ENCODE measurements around the gene ASZ1. TPM values are rescaled to one million over a fixed set of nuclear protein-coding genes. Genes with fewer than 3 reads are reported as not detected.

ASZ1 gene
- total and polyA plus RNA-seq, 4 donors, result not detected

GRCh38 chr7:117411539-117411938 lies 15.8 kb downstream of the ASZ1 start:
- no peaks in the 10 kb centered on the region for H3K27me3 ChIP-seq (ENCODE audit: control insufficient read depth in 1 of 2, insufficient read depth in 2 of 2, low read length in 1 of 2)

GRCh38 chr7:117408831-117409230 lies 18.5 kb downstream of the ASZ1 start:
- H3K9me3 ChIP-seq (ENCODE audit: control insufficient read depth, low read length), result peaks cover 2% of the 10 kb centered on the region
- no peaks in the 10 kb centered on the region for H3K27me3 ChIP-seq (ENCODE audit: control insufficient read depth in 1 of 2, insufficient read depth in 2 of 2, low read length in 1 of 2)
- WGBS, 2 donors, result 93 to 95% methylated on average over 1 of the region's 1 CpG
- ATAC-seq (ENCODE audit: low FRiP score) (no peak), DNase-seq (no peak)
- no peak overlapping the region for H3K27ac ChIP-seq (ENCODE audit: low read depth in 1 of 2, low read length in 2 of 2)
- intact Hi-C loops (cut with DNase I), result no loop called here
- no peaks in the 10 kb centered on the region for H3K36me3 ChIP-seq (ENCODE audit: control insufficient read depth in 1 of 2, insufficient read depth in 2 of 2, low read length in 1 of 2)
- H3K4me1 ChIP-seq (ENCODE audit: control insufficient read depth in 1 of 2, insufficient read depth in 2 of 2, low read length in 2 of 2), result no peaks in the 10 kb centered on the region
- no peak overlapping the region for H3K4me3 ChIP-seq (ENCODE audit: low read length in 2 of 2)

More at GRCh38 chr7:117411539-117411938, 15.8 kb downstream of the ASZ1 start:
- intact Hi-C loops (cut with DNase I), result no loop called here
- Histone ChIP-seq H3K9me3 (ENCODE audit: control insufficient read depth, low read length) (no peaks in the 10 kb centered on the region), H3K36me3 (ENCODE audit: control insufficient read depth in 1 of 2, insufficient read depth in 2 of 2, low read length in 1 of 2) (no peaks in the 10 kb centered on the region), H3K27ac (ENCODE audit: low read depth in 1 of 2, low read length in 2 of 2) (no peak overlapping the region), H3K4me1 (ENCODE audit: control insufficient read depth in 1 of 2, insufficient read depth in 2 of 2, low read length in 2 of 2) (no peaks in the 10 kb centered on the region), H3K4me3 (ENCODE audit: low read length in 2 of 2) (no peak overlapping the region)
- DNase-seq (no peak), ATAC-seq (ENCODE audit: low FRiP score) (no peak)
- WGBS, 2 donors, result 88 to 89% methylated on average over 3 of the region's 3 CpGs

- no peak overlapping the region for H3K27ac ChIP-seq (ENCODE audit: low read depth in 1 of 2, low read length in 2 of 2)
- intact Hi-C loops (cut with DNase I), result no loop called here
- H3K36me3 ChIP-seq (ENCODE audit: control insufficient read depth in 1 of 2, insufficient read depth in 2 of 2, low read length in 1 of 2), result no peaks in the 10 kb centered on the region
- H3K4me1 ChIP-seq (ENCODE audit: control insufficient read depth in 1 of 2, insufficient read depth in 2 of 2, low read length in 2 of 2), result no peaks in the 10 kb centered on the region
- peaks cover 2% of the 10 kb centered on the region for H3K9me3 ChIP-seq (ENCODE audit: control insufficient read depth, low read length)
- 88 to 91% methylated on average over 3 of the region's 3 CpGs for WGBS, 2 donors
- ATAC-seq (ENCODE audit: low FRiP score) (no peak), DNase-seq (no peak)
- no peak overlapping the region for H3K4me3 ChIP-seq (ENCODE audit: low read length in 2 of 2)
- no peaks in the 10 kb centered on the region for H3K27me3 ChIP-seq (ENCODE audit: control insufficient read depth in 1 of 2, insufficient read depth in 2 of 2, low read length in 1 of 2)
These were observed 21.8 kb downstream of the ASZ1 start for GRCh38 chr7:117405519-117405918.

GRCh38 chr7:117403737-117404136 lies 23.6 kb downstream of the ASZ1 start:
- Histone ChIP-seq H3K4me3 (ENCODE audit: low read length in 2 of 2) (no peak overlapping the region), H3K9me3 (ENCODE audit: control insufficient read depth, low read length) (peaks cover 2% of the 10 kb centered on the region), H3K27ac (ENCODE audit: low read depth in 1 of 2, low read length in 2 of 2) (no peak overlapping the region), H3K4me1 (ENCODE audit: control insufficient read depth in 1 of 2, insufficient read depth in 2 of 2, low read length in 2 of 2) (no peaks in the 10 kb centered on the region), H3K27me3 (ENCODE audit: control insufficient read depth in 1 of 2, insufficient read depth in 2 of 2, low read length in 1 of 2) (no peaks in the 10 kb centered on the region), H3K36me3 (ENCODE audit: control insufficient read depth in 1 of 2, insufficient read depth in 2 of 2, low read length in 1 of 2) (no peaks in the 10 kb centered on the region)
- ATAC-seq (ENCODE audit: low FRiP score) (no peak), DNase-seq (no peak)
- intact Hi-C loops (cut with DNase I), result loop anchor here (5.0 kb wide), 2 partner anchors 309 to 314 kb away; no protein-coding TSS in a partner anchor
- 96 to 98% methylated on average over 8 of the region's 8 CpGs for WGBS, 2 donors

- intact Hi-C loops (cut with DNase I), result loop anchor here (5.0 kb wide), 2 partner anchors 310 to 315 kb away; no protein-coding TSS in a partner anchor
- Histone ChIP-seq H3K27ac (ENCODE audit: low read depth in 1 of 2, low read length in 2 of 2) (no peak overlapping the region), H3K4me1 (ENCODE audit: control insufficient read depth in 1 of 2, insufficient read depth in 2 of 2, low read length in 2 of 2) (no peaks in the 10 kb centered on the region), H3K27me3 (ENCODE audit: control insufficient read depth in 1 of 2, insufficient read depth in 2 of 2, low read length in 1 of 2) (no peaks in the 10 kb centered on the region), H3K4me3 (ENCODE audit: low read length in 2 of 2) (no peak overlapping the region), H3K36me3 (ENCODE audit: control insufficient read depth in 1 of 2, insufficient read depth in 2 of 2, low read length in 1 of 2) (no peaks in the 10 kb centered on the region), H3K9me3 (ENCODE audit: control insufficient read depth, low read length) (peaks cover 2% of the 10 kb centered on the region)
- ATAC-seq (ENCODE audit: low FRiP score), result no peak
- DNase-seq, result no peak
- WGBS, 2 donors, result 28 to 49% methylated on average over 2 of the region's 2 CpGs
These were observed 25.2 kb downstream of the ASZ1 start for GRCh38 chr7:117402109-117402508.

- WGBS, 2 donors, result 91 to 99% methylated on average over 5 of the region's 5 CpGs
- H3K9me3 ChIP-seq (ENCODE audit: control insufficient read depth, low read length), result peaks cover 2% of the 10 kb centered on the region
- intact Hi-C loops (cut with DNase I), result loop anchor here (5.0 kb wide), 2 partner anchors 311 to 316 kb away; no protein-coding TSS in a partner anchor
- no peak overlapping the region for H3K4me3 ChIP-seq (ENCODE audit: low read length in 2 of 2)
- H3K27me3 ChIP-seq (ENCODE audit: control insufficient read depth in 1 of 2, insufficient read depth in 2 of 2, low read length in 1 of 2), result no peaks in the 10 kb centered on the region
- H3K36me3 ChIP-seq (ENCODE audit: control insufficient read depth in 1 of 2, insufficient read depth in 2 of 2, low read length in 1 of 2), result no peaks in the 10 kb centered on the region
- no peaks in the 10 kb centered on the region for H3K4me1 ChIP-seq (ENCODE audit: control insufficient read depth in 1 of 2, insufficient read depth in 2 of 2, low read length in 2 of 2)
- DNase-seq, result no peak
- no peak for ATAC-seq (ENCODE audit: low FRiP score)
- no peak overlapping the region for H3K27ac ChIP-seq (ENCODE audit: low read depth in 1 of 2, low read length in 2 of 2)
These were observed 25.8 kb downstream of the ASZ1 start for GRCh38 chr7:117401293-117402002.

GRCh38 chr7:117399820-117400422 lies 27.4 kb downstream of the ASZ1 start:
- WGBS, 2 donors, result 12 to 13% methylated on average over 4 of the region's 4 CpGs
- H3K4me1 ChIP-seq (ENCODE audit: control insufficient read depth in 1 of 2, insufficient read depth in 2 of 2, low read length in 2 of 2), result peaks cover 2 to 3% of the 10 kb centered on the region in 2 donors
- H3K36me3 ChIP-seq (ENCODE audit: control insufficient read depth in 1 of 2, insufficient read depth in 2 of 2, low read length in 1 of 2), result no peaks in the 10 kb centered on the region
- no peak for ATAC-seq (ENCODE audit: low FRiP score)
- no peak for DNase-seq
- no peak overlapping the region for H3K4me3 ChIP-seq (ENCODE audit: low read length in 2 of 2)
- H3K27me3 ChIP-seq (ENCODE audit: control insufficient read depth in 1 of 2, insufficient read depth in 2 of 2, low read length in 1 of 2), result no peaks in the 10 kb centered on the region
- H3K27ac ChIP-seq (ENCODE audit: low read depth in 1 of 2, low read length in 2 of 2), result no peak overlapping the region
- intact Hi-C loops (cut with DNase I), result loop anchor here (5.0 kb wide), 2 partner anchors 312 to 317 kb away; no protein-coding TSS in a partner anchor
- no peaks in the 10 kb centered on the region for H3K9me3 ChIP-seq (ENCODE audit: control insufficient read depth, low read length)

- Histone ChIP-seq H3K27ac (ENCODE audit: low read depth in 1 of 2, low read length in 2 of 2) (no peak overlapping the region), H3K9me3 (ENCODE audit: control insufficient read depth, low read length) (no peaks in the 10 kb centered on the region), H3K36me3 (ENCODE audit: control insufficient read depth in 1 of 2, insufficient read depth in 2 of 2, low read length in 1 of 2) (no peaks in the 10 kb centered on the region), H3K4me3 (ENCODE audit: low read length in 2 of 2) (no peak overlapping the region), H3K4me1 (ENCODE audit: control insufficient read depth in 1 of 2, insufficient read depth in 2 of 2, low read length in 2 of 2) (peaks cover 2 to 3% of the 10 kb centered on the region in 2 donors), H3K27me3 (ENCODE audit: control insufficient read depth in 1 of 2, insufficient read depth in 2 of 2, low read length in 1 of 2) (no peaks in the 10 kb centered on the region)
- intact Hi-C loops (cut with DNase I), result no loop called here
- DNase-seq (no peak), ATAC-seq (ENCODE audit: low FRiP score) (no peak)
These were observed 31.6 kb downstream of the ASZ1 start for GRCh38 chr7:117395743-117396142.

- ATAC-seq (ENCODE audit: low FRiP score) (no peak), DNase-seq (no peak)
- Histone ChIP-seq H3K27me3 (ENCODE audit: control insufficient read depth in 1 of 2, insufficient read depth in 2 of 2, low read length in 1 of 2) (no peaks in the 10 kb centered on the region), H3K27ac (ENCODE audit: low read depth in 1 of 2, low read length in 2 of 2) (no peak overlapping the region), H3K36me3 (ENCODE audit: control insufficient read depth in 1 of 2, insufficient read depth in 2 of 2, low read length in 1 of 2) (no peaks in the 10 kb centered on the region), H3K4me1 (ENCODE audit: control insufficient read depth in 1 of 2, insufficient read depth in 2 of 2, low read length in 2 of 2) (peaks cover 2 to 3% of the 10 kb centered on the region in 2 donors), H3K4me3 (ENCODE audit: low read length in 2 of 2) (no peak overlapping the region), H3K9me3 (ENCODE audit: control insufficient read depth, low read length) (peaks cover 2% of the 10 kb centered on the region)
- intact Hi-C loops (cut with DNase I), result no loop called here
- WGBS, 2 donors, result 91 to 96% methylated on average over 1 of the region's 1 CpG
These were observed 33.5 kb downstream of the ASZ1 start for GRCh38 chr7:117393781-117394180.
